Mesodermal cell (in vitro differentiated cells): ENCODE measurements around the gene KRT17.
"Not testable (repeated sequence)": the region's sequence is repeated elsewhere in the genome, so short reads cannot be mapped to it uniquely, and the experiment has no call there.

ENCODE experiments used
- H3K27ac ChIP-seq: 2 replicates; pipeline ENCODE4 v1.7.0; 2013; ENCODE audit warnings: mild to moderate bottlenecking, low read depth, low read length, moderate library complexity; ENCODE audit not compliant: severe bottlenecking
- H3K36me3 ChIP-seq: 2 replicates; pipeline ENCODE4 v1.7.1; 2013; ENCODE audit warnings: mild to moderate bottlenecking, low read length, moderate library complexity; ENCODE audit not compliant: control insufficient read depth, insufficient read depth
- H3K4me1 ChIP-seq: one replicate; pipeline ENCODE4 v1.7.1; 2013; ENCODE audit warnings: mild to moderate bottlenecking, low read length; ENCODE audit not compliant: insufficient read depth, control insufficient read depth, poor library complexity, severe bottlenecking
- H3K4me3 ChIP-seq: 2 replicates; pipeline ENCODE4 v1.7.0; 2013; ENCODE audit warnings: low read length, control low read depth, mild to moderate bottlenecking; ENCODE audit not compliant: insufficient read depth, poor library complexity, severe bottlenecking; ENCODE audit errors: extremely low read depth
- H3K9me3 ChIP-seq: 2 replicates; pipeline ENCODE4 v1.7.1; 2013; ENCODE audit warnings: mild to moderate bottlenecking, low read length, moderate library complexity; ENCODE audit not compliant: control insufficient read depth
- WGBS, 2 experiments: methylation state at CpG; one replicate each; pipeline ENCODE4 v1.1.5; 2013; ENCODE audit warnings: missing lambda C conversion rate in 2 of 2; ENCODE audit not compliant: insufficient coverage in 2 of 2; 5-methylcytosine and 5-hydroxymethylcytosine counted together

KRT17 gene

DNA sequence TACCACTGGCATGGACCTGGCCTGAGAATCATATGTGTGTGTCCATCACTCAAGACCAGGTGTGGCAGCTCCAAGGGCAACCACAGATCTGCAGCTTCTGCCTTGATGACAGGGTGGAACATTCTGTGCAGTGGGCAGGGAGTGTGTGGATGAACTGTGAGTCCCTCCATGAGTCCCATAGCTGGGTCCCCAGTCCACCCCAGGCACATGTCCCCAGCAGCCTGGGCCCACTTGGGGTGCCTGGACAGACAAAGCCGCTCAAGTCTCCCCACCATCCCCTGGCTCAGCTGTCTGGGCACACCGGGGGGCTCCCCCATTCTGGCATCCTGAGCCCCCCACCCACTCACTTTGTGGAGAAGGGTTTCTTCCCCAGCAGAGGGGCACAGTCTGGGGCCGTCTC is 7.2 kb downstream of the KRT17 start:
- H3K4me3 ChIP-seq: no peak overlapping the region
- H3K4me1 ChIP-seq: no peaks in the 10 kb centered on the region
- H3K9me3 ChIP-seq: no peaks in the 10 kb centered on the region
- no CpG with 5 or more reads among the region's 3 CpGs for WGBS, 2 experiments
- no peak overlapping the region for H3K27ac ChIP-seq
- H3K36me3 ChIP-seq: no peaks in the 10 kb centered on the region

DNA sequence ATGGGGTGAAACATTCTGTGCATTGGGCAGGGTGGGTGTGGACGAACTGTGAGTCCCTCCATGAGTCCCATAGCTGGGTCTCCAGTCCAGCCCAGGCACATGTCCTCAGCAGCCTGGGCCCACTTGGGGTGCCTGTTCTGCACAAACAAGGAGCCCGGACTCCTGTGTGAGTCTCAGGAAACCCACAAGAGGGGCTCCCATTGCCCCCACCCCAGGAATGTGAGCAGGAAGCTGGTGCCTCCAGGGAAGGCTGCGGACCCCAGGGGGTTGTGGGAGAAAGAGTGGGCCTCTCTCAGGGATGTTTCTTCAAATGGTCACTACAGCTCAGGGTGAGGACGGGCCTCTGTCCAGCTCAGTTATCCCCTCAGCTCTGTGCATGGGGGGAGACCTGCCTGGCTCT is 7.9 kb downstream of the KRT17 start:
- WGBS, 2 experiments: 86 to 100% methylated on average over 1 to 2 of the region's 4 CpGs
- H3K27ac ChIP-seq, H3K9me3 ChIP-seq, H3K36me3 ChIP-seq, H3K4me3 ChIP-seq, H3K4me1 ChIP-seq: not testable (repeated sequence)

DNA sequence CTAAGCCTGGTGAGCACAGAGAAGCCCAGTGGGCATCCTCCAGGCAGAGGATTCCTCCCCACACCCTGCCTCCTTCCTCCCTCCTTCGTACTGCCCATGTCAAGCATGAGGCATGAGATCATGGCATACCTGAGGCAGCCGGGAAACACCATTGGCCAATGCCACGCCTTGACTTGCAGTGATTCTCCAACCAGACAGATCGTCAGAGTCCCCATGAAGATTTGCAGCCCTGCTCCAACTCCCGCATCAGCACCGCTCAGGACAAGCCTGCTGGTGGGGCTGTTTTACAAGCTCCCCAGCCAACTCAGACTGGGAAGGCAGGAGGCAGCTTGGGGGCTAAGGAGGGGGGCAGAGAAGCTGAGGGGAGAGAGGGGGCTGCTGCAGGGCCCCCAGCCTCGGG is 8.9 kb downstream of the KRT17 start:
- Histone ChIP-seq H3K27ac (no peak overlapping the region), H3K4me1 (no peaks in the 10 kb centered on the region), H3K4me3 (no peak overlapping the region), H3K36me3 (no peaks in the 10 kb centered on the region), H3K9me3 (no peaks in the 10 kb centered on the region)
- 62 to 64% methylated on average over 3 to 4 of the region's 7 CpGs for WGBS, 2 experiments

DNA sequence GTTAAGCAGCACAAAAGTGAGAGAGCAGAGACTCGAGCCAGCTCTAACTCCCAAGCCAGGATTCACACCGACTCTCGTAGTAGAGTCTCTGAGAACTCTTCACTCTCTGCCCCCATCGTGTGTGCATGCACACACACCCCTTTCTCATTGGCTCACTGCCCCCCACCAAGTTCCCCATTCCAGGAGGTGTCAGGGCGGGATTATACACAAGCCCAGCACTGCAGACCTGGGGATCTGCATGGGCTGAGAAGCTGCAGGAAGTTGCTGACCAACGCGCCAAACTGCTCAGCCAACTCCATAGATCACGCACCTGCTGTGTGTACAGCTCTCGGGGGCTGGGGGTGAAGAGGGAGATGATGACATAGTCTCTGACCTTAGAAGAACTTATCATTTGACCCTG is 9.6 kb downstream of the KRT17 start:
- H3K4me1 ChIP-seq, H3K27ac ChIP-seq, H3K9me3 ChIP-seq, H3K36me3 ChIP-seq, H3K4me3 ChIP-seq: not testable (repeated sequence)
- 83 to 85% methylated on average over 6 to 7 of the region's 9 CpGs for WGBS, 2 experiments

DNA sequence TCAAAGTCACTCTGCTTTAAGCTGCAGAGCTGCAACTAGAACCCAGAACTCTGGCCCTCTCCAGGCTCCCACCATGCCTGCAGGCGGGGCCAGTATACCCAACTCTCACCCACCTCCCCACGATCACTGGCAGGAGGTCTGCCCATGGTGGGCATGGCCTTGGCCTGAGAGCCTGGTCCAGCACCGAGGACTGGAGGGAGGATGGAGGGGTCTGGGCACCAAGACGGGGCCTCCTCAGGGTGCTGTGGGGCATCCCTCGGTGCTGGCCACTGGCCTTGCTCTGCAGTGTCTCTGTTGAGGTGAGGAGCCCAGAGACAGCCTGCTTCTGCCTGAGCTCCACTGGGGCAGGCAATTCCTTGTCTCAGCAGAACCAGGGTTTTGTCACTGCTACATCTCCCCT is 10.3 kb downstream of the KRT17 start:
- Histone ChIP-seq H3K4me3 (no peak overlapping the region), H3K36me3 (no peaks in the 10 kb centered on the region), H3K4me1 (no peaks in the 10 kb centered on the region), H3K27ac (no peak overlapping the region), H3K9me3 (no peaks in the 10 kb centered on the region)
- 84 to 96% methylated on average over 3 to 4 of the region's 5 CpGs for whole genome bisulfite sequencing, 2 experiments

DNA sequence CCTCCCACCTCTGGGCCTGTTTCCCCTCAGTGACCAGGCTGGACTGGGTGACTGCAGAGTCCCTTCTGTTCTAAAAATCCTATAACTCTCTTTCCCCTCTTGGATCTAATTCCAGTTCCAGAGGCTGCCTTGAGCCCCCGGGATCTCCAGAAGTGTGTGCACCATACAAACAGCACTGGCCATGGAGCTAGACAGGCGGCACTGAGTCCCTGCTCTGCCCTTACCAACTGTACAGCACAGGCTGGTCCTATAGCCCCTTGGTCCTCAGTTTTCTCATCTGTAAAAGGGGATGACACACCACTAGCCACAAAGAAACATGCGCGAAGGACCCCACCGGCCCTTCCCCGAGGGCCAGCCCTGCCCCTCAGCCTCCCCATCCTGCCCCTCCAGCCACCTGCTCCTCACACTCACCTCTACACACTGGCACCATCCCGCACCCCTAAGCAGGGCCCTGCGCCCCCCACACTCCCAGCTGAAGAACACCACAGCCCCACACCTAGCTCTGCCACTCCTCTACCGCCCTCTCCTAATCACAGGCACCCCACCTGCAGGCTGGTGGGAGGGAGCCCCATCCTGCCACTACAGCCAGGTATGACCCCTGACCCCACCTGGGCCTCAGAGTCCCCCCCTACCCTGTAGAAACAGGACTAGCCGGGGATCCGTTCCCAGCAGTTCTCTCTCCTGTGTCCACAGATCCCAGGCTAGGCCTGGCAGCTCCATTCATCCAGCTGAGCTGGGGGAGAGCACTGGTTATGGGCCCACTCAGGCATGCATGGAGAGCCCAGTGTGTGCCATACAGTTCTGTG is 10.9 kb downstream of the KRT17 start:
- H3K4me1 ChIP-seq: no peaks in the 10 kb centered on the region
- no peak overlapping the region for H3K4me3 ChIP-seq
- 84 to 86% methylated on average over 7 to 11 of the region's 11 CpGs for WGBS, 2 experiments
- H3K27ac ChIP-seq: no peak overlapping the region
- no peaks in the 10 kb centered on the region for H3K36me3 ChIP-seq
- H3K9me3 ChIP-seq: no peaks in the 10 kb centered on the region

DNA sequence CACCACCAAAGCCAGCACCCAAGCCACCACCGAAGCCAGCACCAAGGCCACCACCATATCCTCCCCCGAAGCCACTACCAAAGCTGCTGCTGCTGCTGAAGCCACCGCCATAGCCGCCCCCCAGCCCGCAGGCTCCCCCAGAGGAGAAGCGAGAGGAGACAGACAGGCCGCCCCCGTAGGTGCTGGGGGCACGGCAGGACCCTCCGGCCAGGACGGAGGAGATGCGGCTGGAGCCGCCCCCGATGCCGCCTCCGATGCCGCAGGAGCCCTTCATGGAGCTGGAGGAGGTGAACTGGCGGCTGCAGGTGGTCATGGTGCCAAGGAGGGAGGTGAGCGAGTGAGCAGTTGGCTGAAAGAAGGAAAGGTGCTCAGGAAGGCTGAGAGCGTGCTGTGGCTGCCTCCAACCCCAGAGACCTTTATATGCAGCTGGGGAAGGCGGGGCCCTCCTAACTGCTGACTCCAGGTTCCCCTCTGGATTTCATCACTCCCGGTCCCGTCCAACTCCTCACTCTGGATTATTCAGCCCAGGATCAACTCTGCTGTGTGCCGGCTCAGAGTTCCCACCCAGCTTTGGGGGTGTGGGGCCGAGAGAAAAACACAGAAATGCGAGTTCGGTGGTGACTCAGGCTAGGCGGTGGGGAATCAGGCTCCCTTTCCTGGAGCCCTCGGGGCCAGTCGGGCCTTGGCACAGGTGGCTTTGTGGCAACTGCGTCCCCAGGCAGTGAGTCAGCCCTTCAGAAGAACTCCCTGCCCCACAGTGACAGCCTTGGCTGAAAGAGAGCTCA is 11.8 kb downstream of the KRT17 start, which contains the start of gene KRT16:
KRT16 (minus strand) TSS at position 392 of the 785 bp plus-strand sequence; CDS start at position 313, 79 bp downstream.
- not testable (repeated sequence) for H3K36me3 ChIP-seq, H3K4me3 ChIP-seq, H3K4me1 ChIP-seq, H3K9me3 ChIP-seq, H3K27ac ChIP-seq
- WGBS, 2 experiments: 82 to 86% methylated on average over 21 to 26 of the region's 31 CpGs

DNA sequence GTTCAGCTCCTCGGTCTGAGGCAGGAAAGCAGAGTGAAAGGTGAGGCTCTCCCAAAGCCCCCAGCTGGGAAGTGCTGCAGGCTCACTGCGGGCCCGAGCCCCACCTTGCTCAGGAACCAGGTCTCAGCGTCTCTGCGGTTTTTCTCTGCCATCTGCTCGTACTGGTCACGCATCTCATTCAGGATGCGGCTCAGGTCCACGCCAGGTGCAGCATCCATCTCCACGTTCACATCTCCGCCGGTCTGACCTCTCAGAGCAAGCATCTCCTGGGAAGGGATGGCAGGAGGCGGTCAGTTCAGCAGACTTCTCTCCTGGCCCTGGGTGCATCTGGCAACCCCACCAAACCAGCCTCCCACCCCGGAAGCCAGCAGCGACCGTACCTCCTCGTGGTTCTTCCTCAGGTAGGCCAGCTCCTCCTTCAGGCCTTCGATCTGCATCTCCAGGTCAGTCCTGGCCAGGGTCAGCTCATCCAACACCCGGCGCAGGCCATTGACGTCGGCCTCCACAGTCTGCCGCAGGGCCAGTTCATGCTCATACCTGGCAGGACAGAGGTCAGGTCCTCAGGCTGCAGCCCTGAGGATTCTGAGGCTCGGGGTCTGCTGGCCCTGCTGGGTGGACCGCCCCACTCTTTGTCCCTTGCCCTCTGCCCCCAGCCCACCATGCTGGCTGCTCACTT is 13.3 kb downstream of the KRT17 start:
- Histone ChIP-seq H3K9me3 (peaks cover 9% of the 10 kb centered on the region), H3K36me3 (no peaks in the 10 kb centered on the region), H3K27ac (no peak overlapping the region), H3K4me1 (no peaks in the 10 kb centered on the region), H3K4me3 (no peak overlapping the region)
- 94 to 96% methylated on average over 22 to 24 of the region's 25 CpGs for WGBS, 2 experiments

DNA sequence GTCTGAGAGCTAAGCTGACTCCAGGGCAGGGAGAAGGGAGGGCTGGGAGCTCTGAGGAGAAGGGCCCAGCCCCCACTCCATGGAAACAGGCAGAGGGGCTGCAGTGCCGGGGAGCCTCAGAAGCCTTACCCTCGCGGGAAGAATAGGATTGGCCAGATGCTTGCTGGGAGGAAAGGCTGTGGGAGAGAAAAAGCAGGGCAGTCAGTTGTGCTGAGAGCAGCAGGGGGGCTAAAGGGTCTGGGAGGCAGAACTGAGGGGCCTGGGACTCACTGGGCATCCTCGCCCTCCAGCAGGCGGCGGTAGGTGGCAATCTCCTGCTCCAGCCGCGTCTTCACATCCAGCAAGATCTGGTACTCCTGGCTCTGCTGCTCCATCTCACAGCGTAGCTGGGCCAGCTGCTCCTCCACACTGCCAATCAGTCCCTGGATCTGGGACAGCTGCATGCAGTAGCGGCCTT is 14.3 kb downstream of the KRT17 start:
- not testable (repeated sequence) for H3K4me1 ChIP-seq, H3K36me3 ChIP-seq, H3K27ac ChIP-seq, H3K9me3 ChIP-seq, H3K4me3 ChIP-seq
- WGBS, 2 experiments: 24 to 28% methylated on average over 3 to 10 of the region's 10 CpGs

DNA sequence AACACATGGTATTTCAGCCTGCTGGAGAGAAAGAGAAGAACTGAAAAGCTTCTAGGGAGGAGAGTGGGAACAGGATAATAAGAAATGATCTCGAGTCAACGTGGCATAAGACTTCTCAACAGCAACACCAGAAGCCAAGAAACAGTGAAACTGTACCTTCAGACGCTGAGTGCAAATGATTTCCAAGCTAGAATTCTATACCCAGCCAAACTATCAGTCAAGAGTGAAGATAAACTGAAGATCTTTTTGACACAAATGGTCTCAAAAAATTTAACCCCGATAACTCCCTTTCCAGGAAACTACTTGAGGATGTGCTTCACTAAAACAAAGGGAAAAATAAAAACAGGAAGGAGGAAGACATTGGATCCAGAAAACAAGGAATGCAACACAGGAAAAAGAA is 17.4 kb downstream of the KRT17 start:
- WGBS, 2 experiments: 64 to 67% methylated on average over 2 to 3 of the region's 4 CpGs
- H3K4me1 ChIP-seq, H3K9me3 ChIP-seq, H3K4me3 ChIP-seq, H3K36me3 ChIP-seq, H3K27ac ChIP-seq: not testable (repeated sequence)
